NT2/D1 (cell line): ENCODE results near the gene PITPNM3.

Experiments used
- SUZ12 ChIP-seq: IDR thresholded peaks from 2 replicates; pipeline ENCODE4 v1.6.1; 2011; ENCODE audit not compliant: insufficient read length, insufficient read depth; ENCODE audit errors: extremely low read depth
- YY1 ChIP-seq: IDR thresholded peaks from 2 replicates; pipeline ENCODE4 v1.6.1; 2011; ENCODE audit not compliant: insufficient read length, insufficient read depth

- no peak for TF ChIP-seq SUZ12
- no peak for TF ChIP-seq YY1
Measured at GRCh38 chr17:6496116-6496481, 60.3 kb downstream of the PITPNM3 start.
